GM18502 (cell line): ENCODE data around the gene RDH12.
"Not testable (repeated sequence)": the region's sequence is repeated elsewhere in the genome, so short reads cannot be mapped to it uniquely, and the experiment has no call there.

Experiments
- ATAC-seq: cut with Tn5 transposase; IDR thresholded peaks from one replicate; pipeline ENCODE4 v1.9.1; 2021; ENCODE audit warnings: mild to moderate bottlenecking; ENCODE audit not compliant: unreplicated experiment, poor library complexity

RDH12 gene

DNA sequence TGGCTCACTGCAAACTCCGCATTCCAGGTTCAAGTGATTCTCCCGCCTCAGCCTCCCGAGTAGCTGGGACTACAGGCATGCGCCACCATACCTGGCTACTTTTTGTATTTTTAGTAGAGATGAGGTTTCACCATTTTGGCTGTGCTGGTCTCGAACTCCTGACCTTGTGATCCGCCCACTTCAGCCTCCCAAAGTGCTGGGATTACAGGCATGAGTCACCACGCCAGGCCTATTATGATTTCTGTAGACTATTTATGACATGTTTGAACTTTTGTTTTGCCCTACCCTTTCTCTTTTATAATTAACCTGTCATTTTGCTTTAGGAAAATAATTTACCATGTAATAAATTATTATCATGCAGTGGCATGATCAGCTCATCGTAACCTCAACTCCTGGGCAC lies at the start of gene RDH12:
TSS of gene RDH12 (plus strand) at position 395 of the 400 bp plus-strand sequence. CDS start 20,757 bp downstream, outside the sequence.
- not testable (repeated sequence) for ATAC-seq

DNA sequence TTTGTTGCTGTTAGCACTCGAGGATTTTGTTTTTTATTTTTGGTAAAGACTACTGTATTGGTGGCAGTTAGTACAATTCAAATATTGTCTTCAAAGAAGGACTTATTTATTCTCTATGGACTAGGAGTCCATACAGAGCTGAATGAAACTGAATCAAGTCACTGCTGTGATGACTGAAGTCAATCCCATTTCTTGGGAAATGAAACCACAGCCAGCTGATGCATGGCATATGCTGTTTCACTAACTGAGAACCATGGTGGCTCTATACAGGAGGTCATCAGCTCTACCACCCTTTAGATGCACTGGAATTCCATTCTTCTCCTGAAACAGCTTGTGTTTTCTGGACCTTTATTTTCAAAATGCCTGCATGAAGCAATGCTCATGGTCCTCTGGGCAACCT lies 49.5 kb upstream of the RDH12 start:
- ATAC-seq = no peak

DNA sequence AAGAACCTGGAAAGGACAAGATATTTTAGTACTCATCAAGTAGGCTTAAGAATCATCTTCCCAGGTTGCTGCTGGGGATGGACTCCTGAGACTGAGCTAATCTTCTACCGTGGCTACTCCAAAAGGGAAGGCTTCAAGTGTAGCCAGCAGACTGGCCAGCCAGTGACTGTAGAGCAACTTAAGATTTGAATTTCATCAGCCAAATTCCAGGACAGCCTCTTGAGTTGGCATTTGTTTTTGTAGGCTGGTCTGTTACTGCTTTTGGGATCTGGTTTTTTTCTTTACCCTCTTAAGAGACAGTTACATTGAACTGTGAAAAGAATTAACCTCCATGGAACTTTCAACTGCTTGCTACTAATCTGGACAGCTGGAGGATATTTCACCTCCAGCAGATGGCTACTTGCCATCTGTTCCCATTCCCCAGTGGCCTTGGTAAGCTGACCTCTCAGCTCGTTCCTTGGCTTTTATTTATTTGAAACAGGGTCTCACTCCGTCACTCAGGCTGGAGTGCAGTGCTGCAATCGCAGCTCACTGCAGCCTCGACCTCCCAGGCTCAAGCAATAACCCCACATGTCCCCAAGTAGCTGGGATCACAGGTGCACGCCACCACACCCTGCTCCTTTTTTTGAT lies 47.9 kb upstream of the RDH12 start:
- ATAC-seq = no peak

DNA sequence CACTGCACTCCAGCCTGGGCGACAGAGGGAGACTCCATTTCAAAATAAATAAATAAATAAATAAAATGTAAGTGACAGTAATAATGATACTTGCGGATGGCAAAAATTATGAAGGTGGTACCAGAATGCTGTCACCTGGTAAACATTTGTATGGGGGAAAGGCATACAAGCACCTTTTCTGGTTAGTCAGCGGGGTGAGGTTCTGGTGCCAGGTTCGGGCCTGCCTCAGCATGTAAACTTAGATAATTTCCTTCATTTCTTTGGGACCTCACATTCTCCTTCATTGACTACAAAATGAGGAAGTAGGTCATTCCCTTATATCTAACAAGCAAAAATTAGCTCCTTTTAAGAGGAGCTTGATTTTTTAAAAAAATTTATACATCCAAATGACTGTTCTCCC lies 38.1 kb upstream of the RDH12 start:
- ATAC-seq = no peak

DNA sequence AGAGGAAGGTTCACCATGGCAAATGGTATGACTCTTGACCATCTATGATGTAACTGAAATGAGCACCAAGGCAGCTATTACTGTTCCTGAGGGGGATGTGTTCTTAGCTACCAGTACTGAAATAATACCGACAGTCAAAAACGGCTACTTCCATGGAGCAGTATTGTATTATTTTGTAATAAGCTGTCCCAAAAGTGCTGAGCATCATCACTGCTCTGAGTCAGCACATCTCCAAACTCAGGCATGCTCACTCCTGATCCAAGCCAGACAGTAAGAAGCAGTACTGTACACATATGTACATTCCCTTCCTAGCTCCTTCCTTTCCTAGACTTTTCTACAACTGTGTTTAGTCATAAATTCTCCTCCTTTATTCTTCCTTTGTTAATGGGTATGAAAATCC lies 35.8 kb upstream of the RDH12 start:
- ATAC-seq = no peak

DNA sequence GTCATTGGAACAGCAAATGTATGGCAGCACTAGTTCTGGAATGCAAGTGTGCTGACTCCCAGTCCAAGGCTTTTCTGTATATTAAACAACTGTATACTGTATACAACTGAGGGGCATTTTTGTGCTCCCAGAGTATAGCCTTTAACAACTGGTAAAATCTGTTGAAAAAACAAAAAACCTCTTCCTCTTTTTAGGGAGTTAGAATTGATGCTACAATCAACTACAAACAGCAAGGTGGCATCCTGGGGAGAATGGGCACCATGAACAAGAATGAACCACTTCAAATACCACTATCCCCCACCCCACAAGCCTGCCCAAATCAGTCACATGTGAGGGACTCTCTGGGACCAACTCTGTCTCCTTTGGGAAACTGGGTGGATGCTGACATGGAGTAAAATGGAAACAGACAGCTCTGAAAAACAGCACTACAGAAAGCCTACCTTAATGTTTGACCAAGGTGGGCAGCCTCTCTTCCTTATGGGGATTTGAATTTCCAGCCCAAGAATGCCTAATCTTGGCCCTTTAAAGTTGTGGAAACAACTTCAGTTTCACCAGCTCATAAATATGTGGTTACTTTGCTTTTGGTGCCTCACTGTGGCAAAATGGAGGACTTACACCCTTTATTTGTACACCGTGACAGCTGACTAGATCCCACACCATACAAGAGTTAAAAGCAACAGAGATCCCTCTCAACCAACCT lies 34.8 kb upstream of the RDH12 start:
- ATAC-seq = peak; percentile 70

DNA sequence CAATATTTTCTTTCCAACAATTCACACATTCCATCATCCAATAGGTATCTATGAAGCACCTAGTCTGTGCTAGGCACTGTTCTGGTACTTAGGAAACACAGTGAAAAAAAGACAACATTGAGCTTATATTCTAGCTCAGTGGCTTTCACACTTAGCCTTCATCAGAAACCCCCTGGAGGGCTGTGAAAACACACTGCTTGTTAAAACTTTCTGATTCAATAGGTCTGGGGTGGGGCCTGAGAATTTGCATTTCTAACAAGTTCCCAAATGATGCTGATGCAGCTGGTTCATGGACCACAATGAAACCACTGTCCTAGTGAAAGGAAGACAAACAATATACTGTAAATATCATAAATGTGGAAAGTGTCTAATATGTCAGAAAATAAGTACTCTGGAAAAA lies 33.1 kb upstream of the RDH12 start:
- ATAC-seq = no peak

DNA sequence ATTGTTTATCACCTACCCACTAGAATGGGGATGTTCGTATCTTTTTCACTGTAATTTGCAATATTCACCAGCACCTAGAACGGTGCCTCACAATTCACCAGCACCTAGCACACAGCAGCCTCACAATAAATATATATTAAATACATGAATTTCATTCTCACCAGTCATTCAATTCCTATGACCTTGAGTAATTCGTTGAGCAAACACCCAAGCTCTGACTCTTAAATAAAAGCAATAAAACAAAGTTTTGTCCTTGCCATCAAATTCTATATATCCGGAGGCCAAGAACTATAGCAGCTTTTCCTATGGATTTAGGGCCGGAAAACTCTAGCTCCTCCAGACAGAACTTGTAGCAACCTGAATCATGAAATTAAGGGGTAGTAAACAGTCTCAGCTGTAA lies 28.2 kb upstream of the RDH12 start:
- ATAC-seq = no peak

DNA sequence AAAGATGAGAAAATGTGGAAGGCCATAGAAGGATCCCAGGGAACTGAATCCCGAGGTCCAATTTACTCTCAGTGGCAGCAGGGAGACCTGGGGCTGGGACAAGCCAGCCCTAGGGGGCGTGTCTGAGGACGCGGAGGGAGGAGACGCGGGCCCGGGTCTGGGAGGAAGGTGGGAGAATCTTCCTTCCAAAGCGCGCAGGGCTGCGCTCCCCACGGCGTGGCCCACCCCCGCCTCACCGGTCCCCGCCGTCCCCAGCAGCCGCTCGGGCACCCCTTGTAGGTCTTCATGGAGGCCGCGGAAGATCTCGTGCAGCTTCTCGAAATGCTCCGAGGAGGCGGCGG lies 27.6 kb upstream of the RDH12 start:
- ATAC-seq = peak; percentile 55

DNA sequence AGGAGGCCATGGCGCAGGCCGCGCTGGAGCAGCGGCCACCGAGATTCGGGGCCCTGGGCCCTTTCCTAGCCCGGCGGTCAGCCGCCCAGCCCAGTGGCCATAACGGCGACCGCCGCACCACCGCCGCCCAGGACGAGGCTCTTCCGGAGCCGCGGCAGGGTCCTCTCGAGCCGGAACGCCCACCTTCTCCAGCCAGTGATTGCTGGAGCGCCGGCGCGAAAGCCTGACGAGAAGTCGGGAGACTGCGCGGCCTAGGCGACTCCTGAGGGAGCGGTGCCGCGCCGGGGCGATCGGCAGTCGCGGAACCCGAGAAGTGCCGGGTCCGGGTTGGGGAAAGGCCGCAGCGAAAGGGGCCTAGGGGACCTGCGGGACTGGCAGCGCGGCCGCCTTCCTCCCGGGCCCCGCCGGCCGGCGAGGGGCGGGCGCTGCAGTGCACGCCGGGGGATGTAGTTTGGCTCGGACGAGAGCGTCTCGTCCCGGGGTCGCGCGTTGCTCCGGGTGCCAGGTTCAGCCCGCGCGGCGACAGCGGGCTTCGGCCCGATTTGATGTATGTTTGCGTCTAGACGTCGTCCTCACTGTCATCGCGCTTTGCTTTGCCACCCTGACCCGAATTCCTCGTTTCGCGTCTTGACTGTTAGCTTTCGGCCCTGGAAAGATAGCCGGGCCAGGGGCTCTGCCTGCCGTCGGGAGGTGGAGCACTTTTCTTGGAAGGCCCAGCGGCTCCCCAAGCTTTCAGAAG lies 27.0 kb upstream of the RDH12 start, which contains the start of gene VTI1B:
TSS of gene VTI1B (minus strand) at position 153 of the 739 bp plus-strand sequence. CDS start at position 10, 143 bp downstream.
- peak; percentile 90 for ATAC-seq

DNA sequence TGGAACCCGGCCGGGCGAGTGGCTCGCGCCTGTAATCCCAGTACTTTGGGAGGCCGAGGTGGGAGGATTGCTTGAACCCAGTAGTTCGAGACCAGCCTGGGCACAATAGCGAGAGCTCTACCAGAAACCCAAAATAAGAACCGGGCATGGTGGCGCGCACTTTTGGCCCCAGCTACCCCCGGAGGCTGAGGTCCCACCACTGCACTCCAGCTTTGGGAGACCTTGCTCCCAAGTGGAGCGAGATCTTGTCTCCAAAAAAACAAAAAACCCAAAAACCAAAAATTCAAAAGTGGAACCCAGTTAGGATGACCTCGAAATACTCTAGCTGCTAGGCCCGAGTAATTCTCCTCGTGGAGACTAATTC lies 26.5 kb upstream of the RDH12 start:
- ATAC-seq = no peak

DNA sequence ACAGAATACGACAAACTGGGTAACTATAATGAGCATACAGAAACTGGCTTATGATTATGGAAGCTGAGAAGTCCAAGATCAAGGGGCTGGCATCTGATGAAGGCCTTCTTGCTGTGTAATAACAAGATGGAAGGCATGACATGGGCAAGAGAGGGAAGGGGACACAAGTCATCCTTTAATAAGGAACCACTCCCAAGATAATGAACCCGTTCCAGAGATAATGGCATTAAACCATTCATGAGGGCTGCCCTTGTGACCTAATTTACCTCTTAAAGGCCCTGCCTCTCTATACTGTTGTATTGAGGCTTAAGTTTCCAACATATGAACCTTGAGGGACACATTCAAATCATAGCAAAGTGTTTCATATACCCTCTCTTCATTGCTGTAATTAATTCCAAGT lies 22.7 kb upstream of the RDH12 start:
- ATAC-seq = no peak

DNA sequence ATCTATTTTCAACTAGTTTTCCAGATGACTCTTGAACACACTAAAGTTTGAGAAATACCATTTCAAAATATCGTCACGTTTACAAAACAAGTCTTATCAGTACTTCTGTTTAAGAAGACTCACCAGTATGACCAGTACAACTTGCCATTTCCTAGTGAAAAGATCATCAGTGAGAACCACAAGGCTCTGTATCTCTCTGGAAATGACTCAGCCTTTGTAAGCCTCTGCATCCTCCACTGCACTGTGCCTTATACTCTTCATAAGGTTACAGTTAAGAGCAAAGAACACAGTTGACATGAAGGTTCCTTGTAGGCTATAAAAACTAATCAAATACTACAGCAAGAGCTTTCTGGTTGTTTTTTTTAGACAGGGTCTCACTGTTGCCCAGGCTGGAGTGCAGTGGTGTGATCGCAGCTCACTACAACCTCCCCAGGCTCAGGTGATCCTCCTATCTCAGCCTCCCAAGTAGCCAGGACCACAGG lies 21.5 kb upstream of the RDH12 start:
- peak; percentile 99 for ATAC-seq

DNA sequence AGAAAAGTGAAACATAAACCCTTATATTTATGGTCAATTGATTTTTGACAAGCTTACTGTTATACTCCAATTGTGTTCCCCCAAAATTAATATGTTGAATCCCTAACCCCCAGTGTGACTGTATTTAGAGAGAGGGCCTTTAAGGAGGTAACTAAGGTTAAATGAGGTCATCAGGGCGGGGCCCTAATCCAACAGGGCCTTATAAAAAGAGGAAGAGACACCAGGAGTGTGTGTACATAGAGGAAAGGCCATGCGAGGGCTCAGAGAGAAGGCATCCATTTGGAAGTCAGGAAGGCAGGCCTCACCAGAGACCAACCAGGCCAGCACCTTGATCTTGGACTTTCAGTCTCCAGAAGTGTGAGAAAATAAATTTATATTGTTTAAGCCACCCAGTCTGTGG lies 20.7 kb upstream of the RDH12 start:
- no peak for ATAC-seq

DNA sequence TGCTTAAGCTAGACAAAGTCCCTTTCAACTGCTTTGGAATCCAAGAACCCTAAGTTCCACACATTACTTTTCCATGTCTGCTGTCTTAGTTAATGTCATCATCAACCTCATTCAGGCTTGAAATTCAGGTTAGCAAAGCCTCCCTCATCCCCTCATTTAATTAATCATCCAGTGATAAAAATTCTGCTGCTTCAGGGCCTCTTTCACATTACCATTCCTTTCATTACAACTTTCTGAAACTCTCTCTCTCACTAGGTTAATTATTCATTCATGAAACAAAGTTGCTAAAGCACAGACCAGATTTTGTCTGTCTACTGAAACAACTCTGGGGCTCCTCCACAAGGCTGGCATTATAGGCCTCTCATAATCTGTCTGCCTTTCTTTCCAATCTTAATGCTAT lies 17.8 kb upstream of the RDH12 start:
- ATAC-seq = no peak

DNA sequence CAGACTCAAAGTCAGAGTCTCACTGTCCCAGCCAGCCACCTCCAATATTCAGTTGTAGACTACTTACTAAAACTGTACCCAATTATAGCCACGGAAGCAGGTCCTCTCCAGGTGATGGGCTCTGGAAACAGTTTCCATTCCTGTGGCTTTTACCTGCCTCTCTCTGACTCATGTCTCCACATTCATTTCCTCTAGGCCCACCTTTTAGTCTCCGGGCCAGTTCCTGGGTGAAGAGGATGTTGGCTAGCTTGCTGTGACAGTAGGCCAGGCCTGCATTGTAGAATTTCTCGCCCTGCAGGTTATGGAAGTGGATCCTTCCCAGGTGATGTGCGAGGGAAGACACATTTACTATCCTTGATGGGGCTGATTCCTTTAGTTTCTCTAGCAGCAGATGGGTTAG lies 11.7 kb upstream of the RDH12 start:
- no peak for ATAC-seq

DNA sequence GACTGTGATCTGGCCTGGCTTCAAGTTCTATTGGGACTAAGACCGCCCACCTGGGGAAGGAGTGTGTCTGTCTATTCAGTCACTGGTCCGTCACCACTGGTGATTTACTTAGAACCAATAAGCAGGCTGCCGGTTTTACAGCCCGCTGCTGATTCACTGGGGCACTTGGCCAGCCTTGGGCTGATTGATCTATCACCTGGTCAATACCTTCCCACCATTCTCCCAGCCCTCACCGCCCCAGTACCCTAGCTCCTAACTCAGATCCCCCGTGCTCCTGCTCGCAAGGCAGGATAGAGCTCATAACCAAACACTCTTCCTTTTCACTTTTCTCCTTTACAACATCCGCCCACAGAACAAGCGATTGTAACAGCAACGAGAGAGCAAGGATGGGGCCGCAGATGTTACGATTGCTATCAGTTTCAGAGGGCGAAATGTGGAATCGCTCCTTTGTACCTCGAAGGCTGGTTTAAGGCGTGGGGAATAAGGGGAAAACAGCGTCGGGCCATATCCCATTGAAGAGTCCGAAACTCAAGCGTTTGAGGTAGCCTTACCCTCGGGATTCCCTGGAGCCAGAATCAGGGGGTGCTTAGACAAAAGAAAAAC lies 6.8 kb upstream of the RDH12 start:
- peak; percentile 91 for ATAC-seq

DNA sequence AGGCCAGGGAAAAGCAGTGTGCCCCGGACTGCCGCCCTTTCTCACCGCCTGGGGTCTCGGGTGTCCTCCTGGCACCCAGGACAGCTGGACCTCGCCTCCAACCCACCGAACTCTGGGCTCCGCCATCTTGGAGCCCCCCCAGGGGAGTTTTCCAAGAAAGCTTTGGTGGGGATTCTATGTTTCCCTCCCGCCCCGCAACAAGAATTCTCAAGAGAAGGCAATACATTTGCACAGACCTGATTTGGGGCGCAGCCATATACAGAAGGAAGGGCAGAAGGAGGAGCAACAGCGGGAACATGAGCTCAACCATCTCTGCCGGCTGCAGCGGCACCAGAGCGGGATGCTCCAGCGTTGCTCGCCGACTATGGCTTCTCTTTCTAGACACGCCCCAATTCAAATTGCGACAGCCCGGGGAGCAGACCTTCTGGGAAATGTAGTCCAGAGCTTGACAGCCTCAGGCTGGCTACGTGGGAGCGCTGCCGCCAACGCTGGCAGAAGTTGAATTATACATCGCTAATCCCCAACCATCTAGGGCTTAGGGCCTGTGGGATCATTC lies 6.2 kb upstream of the RDH12 start, which contains the start of gene RDH11:
TSS of gene RDH11 (minus strand) at position 371 of the 556 bp plus-strand sequence. CDS start at position 310, 61 bp downstream.
- peak; percentile 89 for ATAC-seq

DNA sequence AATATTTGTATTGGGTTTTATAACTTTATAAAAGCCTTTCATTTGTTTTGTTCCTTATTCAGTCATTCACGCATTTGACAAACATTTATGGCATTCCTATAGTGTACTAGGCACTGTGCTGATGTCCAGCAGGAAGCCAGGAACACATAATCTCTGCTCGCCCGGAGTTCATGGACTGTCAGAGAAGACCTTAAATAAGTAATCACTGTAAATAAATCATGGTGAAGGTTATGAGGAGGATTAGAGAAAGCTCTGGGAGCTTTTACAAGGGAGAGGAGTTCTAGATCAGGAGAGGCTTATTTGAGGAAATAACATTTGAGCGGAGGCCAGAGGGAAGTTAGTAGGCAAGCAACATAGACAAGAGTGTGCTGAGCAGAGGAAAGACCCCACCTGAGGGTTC lies 4.7 kb upstream of the RDH12 start:
- ATAC-seq = no peak

DNA sequence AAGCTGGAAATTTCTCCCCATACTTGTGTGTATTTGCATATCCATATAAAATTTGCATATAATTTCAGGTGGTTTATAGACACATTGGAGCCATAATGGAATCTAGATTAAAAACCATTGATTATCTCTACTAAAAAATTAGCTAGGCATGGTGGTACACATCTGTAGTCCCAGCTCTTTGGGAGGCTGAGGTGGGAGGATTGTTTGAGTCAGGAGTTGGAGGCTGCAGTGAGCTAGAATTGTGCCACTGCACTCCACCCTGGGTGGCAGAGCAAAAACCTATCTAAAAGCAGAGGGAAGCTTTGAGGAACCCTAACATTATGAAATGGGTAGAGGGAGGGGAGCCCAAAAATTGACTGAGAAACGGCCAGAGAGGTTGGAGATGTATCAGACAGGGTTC lies 3.5 kb upstream of the RDH12 start:
- no peak for ATAC-seq

DNA sequence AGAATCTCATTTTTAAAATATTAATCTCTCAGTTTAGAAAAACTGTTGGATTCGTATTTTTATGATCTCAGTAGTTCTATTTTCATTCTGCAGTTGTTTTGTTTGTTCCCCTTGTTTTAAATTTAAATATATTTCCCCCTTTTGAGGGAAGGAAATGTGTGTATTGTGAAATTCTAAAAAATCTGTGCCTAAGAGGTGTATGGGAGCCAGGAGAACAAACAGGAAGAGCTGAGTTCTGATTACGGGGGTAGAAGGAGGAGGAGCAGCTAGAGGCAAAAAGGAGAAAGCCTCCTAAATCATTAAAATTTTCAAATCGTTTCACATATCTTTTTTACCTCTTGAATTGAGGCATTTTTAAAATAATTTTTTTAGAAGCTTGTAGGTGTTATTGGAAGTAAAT lies 2.3 kb downstream of the RDH12 start:
- ATAC-seq = no peak
